ENCODE data around the gene ADARB2. TPM values are rescaled to one million over a fixed set of nuclear protein-coding genes. Genes with fewer than 3 reads are reported as not detected.
A peak's percentile ranks its signal among the peaks of the same experiment; 100 is the strongest.
"Not testable (repeated sequence)": the region's sequence is repeated elsewhere in the genome, so short reads cannot be mapped to it uniquely, and the experiment has no call there.

The ADARB2 gene
- total RNA-seq, 3 donors from 2014 or later (not counting 1 experiment from before 2014, with no cell fraction given) = 0.27 to 0.78 (median 0.40) TPM

GRCh38 chr10:1465993-1466764 lies 271.1 kb downstream of the ADARB2 start:
- Histone ChIP-seq H3K4me3 (ENCODE audit: low read length) (no peak overlapping the region), H3K9me3 (ENCODE audit: control insufficient read depth, insufficient read depth, low read length) (no peaks in the 10 kb centered on the region), H3K36me3 (ENCODE audit: control insufficient read depth, insufficient read depth, low read length) (no peaks in the 10 kb centered on the region), H3K27me3 (ENCODE audit: control insufficient read depth, insufficient read depth, low read length) (no peaks in the 10 kb centered on the region), H3K27ac (ENCODE audit: low read length) (no peak overlapping the region), H3K4me1 (ENCODE audit: control insufficient read depth, insufficient read depth, low read length) (no peaks in the 10 kb centered on the region)
- Mint-ChIP-seq H3K27me3 (ENCODE audit: low read depth in 2 of 2) (peaks cover 0 to 4% of the 10 kb centered on the region in 2 donors), H3K9me3 (no peaks in the 10 kb centered on the region), H3K36me3 (no peaks in the 10 kb centered on the region), H3K4me3 (no peak overlapping the region), H3K4me1 (no peaks in the 10 kb centered on the region), H3K27ac (no peak overlapping the region)
- no peak for ATAC-seq
- no peak for TF ChIP-seq CTCF (IDR thresholded peaks at IDR 0.05)
- intact Hi-C loops (cut with micrococcal nuclease) = no loop called here
- no peak for DNase-seq
- 86% methylated on average over 19 of the region's 19 CpGs for WGBS (ENCODE audit: insufficient coverage)

- H3K27ac Mint-ChIP-seq = no peak overlapping the region
- TF ChIP-seq CTCF (IDR thresholded peaks at IDR 0.05) = no peak
- Histone ChIP-seq H3K9me3 (ENCODE audit: control insufficient read depth, insufficient read depth, low read length) (no peaks in the 10 kb centered on the region), H3K4me1 (ENCODE audit: control insufficient read depth, insufficient read depth, low read length) (no peaks in the 10 kb centered on the region), H3K27ac (ENCODE audit: low read length) (no peak overlapping the region), H3K4me3 (ENCODE audit: low read length) (peak overlapping the region; percentile 3), H3K36me3 (ENCODE audit: control insufficient read depth, insufficient read depth, low read length) (no peaks in the 10 kb centered on the region), H3K27me3 (ENCODE audit: control insufficient read depth, insufficient read depth, low read length) (no peaks in the 10 kb centered on the region)
- no peak for ATAC-seq
- no peaks in the 10 kb centered on the region for H3K4me1 Mint-ChIP-seq
- peaks cover 0 to 4% of the 10 kb centered on the region in 2 donors for H3K27me3 Mint-ChIP-seq (ENCODE audit: low read depth in 2 of 2)
- H3K4me3 Mint-ChIP-seq = no peak overlapping the region
- no peaks in the 10 kb centered on the region for H3K9me3 Mint-ChIP-seq
- WGBS (ENCODE audit: insufficient coverage) = 71% methylated on average over 19 of the region's 19 CpGs
- no peaks in the 10 kb centered on the region for H3K36me3 Mint-ChIP-seq
- intact Hi-C loops (cut with micrococcal nuclease) = no loop called here
- no peak for DNase-seq
Observed at GRCh38 chr10:1465418-1465911, 271.9 kb downstream of the ADARB2 start.

GRCh38 chr10:1464881-1465417 lies 272.4 kb downstream of the ADARB2 start:
- WGBS (ENCODE audit: insufficient coverage) = 50% methylated on average over 17 of the region's 17 CpGs
- ATAC-seq = no peak
- Mint-ChIP-seq H3K27ac (no peak overlapping the region), H3K9me3 (no peaks in the 10 kb centered on the region), H3K36me3 (no peaks in the 10 kb centered on the region), H3K27me3 (ENCODE audit: low read depth in 2 of 2) (peaks cover 0 to 4% of the 10 kb centered on the region in 2 donors), H3K4me3 (no peak overlapping the region), H3K4me1 (no peaks in the 10 kb centered on the region)
- Histone ChIP-seq H3K27ac (ENCODE audit: low read length) (no peak overlapping the region), H3K27me3 (ENCODE audit: control insufficient read depth, insufficient read depth, low read length) (no peaks in the 10 kb centered on the region), H3K4me3 (ENCODE audit: low read length) (peak overlapping the region; percentile 3), H3K9me3 (ENCODE audit: control insufficient read depth, insufficient read depth, low read length) (no peaks in the 10 kb centered on the region), H3K36me3 (ENCODE audit: control insufficient read depth, insufficient read depth, low read length) (no peaks in the 10 kb centered on the region), H3K4me1 (ENCODE audit: control insufficient read depth, insufficient read depth, low read length) (no peaks in the 10 kb centered on the region)
- intact Hi-C loops (cut with micrococcal nuclease) = no loop called here
- no peak for DNase-seq
- TF ChIP-seq CTCF (IDR thresholded peaks at IDR 0.05) = no peak

GRCh38 chr10:1463971-1464370 lies 273.4 kb downstream of the ADARB2 start:
- H3K4me1 ChIP-seq (ENCODE audit: control insufficient read depth, insufficient read depth, low read length); H3K27me3 ChIP-seq (ENCODE audit: control insufficient read depth, insufficient read depth, low read length); DNase-seq; H3K9me3 Mint-ChIP-seq; H3K4me3 ChIP-seq (ENCODE audit: low read length); H3K36me3 Mint-ChIP-seq; H3K27me3 Mint-ChIP-seq (ENCODE audit: low read depth in 2 of 2); H3K4me1 Mint-ChIP-seq; H3K36me3 ChIP-seq (ENCODE audit: control insufficient read depth, insufficient read depth, low read length); ATAC-seq; H3K4me3 Mint-ChIP-seq; H3K27ac ChIP-seq (ENCODE audit: low read length); H3K27ac Mint-ChIP-seq; intact Hi-C loops (cut with micrococcal nuclease); H3K9me3 ChIP-seq (ENCODE audit: control insufficient read depth, insufficient read depth, low read length): not testable (repeated sequence)
- WGBS (ENCODE audit: insufficient coverage) = 91% methylated on average over 13 of the region's 26 CpGs
